Nephron (organoid): ENCODE results near the gene ADARB2.
A peak's percentile ranks its signal among the peaks of the same experiment; 100 is the strongest.

Experiments used
- H3K27ac Mint-ChIP-seq, 3 experiments: 2 replicates each; pipeline ENCODE4 v1.8.0; 2020; ENCODE audit warnings: mixed read lengths in 3 of 3, mild to moderate bottlenecking in 2 of 3, moderate library complexity in 1 of 3
- H3K27me3 Mint-ChIP-seq: 2 replicates; pipeline ENCODE4 v1.8.0; 2021; ENCODE audit warnings: low read depth, mild to moderate bottlenecking, moderate library complexity, mixed read lengths
- H3K36me3 Mint-ChIP-seq: 2 replicates; pipeline ENCODE4 v1.8.0; 2020; ENCODE audit warnings: low read depth, mixed read lengths
- H3K4me1 Mint-ChIP-seq: 2 replicates; pipeline ENCODE4 v1.8.0; 2020; ENCODE audit warnings: mixed read lengths
- H3K4me3 Mint-ChIP-seq, 3 experiments: 2 replicates each; pipeline ENCODE4 v1.8.0; 2020; ENCODE audit warnings: mild to moderate bottlenecking in 3 of 3, mixed read lengths in 3 of 3, moderate library complexity in 2 of 3
- H3K9me3 Mint-ChIP-seq: 2 replicates; pipeline ENCODE4 v1.8.0; 2020; ENCODE audit warnings: mixed read lengths
- TF ChIP-seq, protein P1 (sequence below), 3 experiments: fragments of 200-600 bp; sonication (generic); IDR thresholded peaks; one replicate each; pipeline ENCODE4 v1.5.0; 2021; ENCODE audit warnings: antibody characterized with exemption in 3 of 3; ENCODE audit not compliant: unreplicated experiment in 3 of 3

ADARB2 gene

DNA sequence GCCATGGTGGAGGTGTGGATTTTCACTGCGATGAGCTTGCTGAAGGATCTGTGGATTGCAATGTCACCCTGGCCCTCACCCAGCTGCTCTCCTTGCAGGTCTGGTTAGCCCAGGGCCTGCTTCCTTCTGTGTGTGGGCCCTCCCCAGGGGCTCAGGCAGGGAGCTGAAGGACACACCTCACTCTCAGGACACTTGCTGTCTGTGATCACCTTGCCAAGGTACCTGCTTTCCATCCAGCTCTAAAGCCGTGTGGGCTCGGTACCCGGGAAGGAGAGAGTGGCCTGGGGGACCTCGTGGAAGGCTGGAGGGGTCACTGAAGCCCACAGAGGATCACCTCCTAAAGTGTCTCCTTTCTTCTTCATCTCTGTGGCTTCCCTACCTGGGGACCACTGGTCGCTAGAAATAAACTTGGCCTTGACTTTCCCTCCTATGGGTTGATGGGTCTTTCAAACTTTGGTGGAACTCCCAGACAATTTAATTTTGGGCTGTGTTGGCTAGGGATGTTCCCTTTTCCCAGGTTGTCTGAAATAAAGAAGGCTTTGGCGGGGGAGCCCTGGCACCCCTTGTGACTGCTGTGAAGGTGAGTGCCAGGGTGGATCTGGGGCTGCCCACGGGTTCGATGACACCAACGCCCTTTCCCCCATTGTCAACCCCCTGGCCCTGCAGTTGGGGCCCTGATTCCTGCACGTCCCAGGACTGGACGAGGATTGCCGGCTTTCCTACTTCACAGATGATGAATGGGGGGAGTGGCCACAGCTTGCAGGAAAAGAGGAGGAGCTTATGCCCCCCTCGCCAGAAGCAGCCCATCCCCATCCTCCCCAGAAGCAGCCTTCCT is 331.0 kb downstream of the ADARB2 start:
- no peak overlapping the region for H3K4me3 Mint-ChIP-seq
- no peaks in the 10 kb centered on the region for H3K36me3 Mint-ChIP-seq
- H3K9me3 Mint-ChIP-seq = peaks cover 4% of the 10 kb centered on the region
- TF ChIP-seq, protein P1, sequence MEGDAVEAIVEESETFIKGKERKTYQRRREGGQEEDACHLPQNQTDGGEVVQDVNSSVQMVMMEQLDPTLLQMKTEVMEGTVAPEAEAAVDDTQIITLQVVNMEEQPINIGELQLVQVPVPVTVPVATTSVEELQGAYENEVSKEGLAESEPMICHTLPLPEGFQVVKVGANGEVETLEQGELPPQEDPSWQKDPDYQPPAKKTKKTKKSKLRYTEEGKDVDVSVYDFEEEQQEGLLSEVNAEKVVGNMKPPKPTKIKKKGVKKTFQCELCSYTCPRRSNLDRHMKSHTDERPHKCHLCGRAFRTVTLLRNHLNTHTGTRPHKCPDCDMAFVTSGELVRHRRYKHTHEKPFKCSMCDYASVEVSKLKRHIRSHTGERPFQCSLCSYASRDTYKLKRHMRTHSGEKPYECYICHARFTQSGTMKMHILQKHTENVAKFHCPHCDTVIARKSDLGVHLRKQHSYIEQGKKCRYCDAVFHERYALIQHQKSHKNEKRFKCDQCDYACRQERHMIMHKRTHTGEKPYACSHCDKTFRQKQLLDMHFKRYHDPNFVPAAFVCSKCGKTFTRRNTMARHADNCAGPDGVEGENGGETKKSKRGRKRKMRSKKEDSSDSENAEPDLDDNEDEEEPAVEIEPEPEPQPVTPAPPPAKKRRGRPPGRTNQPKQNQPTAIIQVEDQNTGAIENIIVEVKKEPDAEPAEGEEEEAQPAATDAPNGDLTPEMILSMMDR (IDR thresholded peaks at IDR 0.05; ENCODE audit: unreplicated experiment in 3 of 3) = no peak
- H3K4me1 Mint-ChIP-seq = no peaks in the 10 kb centered on the region
- H3K27ac Mint-ChIP-seq = no peak overlapping the region
- peaks cover 5% of the 10 kb centered on the region for H3K27me3 Mint-ChIP-seq

DNA sequence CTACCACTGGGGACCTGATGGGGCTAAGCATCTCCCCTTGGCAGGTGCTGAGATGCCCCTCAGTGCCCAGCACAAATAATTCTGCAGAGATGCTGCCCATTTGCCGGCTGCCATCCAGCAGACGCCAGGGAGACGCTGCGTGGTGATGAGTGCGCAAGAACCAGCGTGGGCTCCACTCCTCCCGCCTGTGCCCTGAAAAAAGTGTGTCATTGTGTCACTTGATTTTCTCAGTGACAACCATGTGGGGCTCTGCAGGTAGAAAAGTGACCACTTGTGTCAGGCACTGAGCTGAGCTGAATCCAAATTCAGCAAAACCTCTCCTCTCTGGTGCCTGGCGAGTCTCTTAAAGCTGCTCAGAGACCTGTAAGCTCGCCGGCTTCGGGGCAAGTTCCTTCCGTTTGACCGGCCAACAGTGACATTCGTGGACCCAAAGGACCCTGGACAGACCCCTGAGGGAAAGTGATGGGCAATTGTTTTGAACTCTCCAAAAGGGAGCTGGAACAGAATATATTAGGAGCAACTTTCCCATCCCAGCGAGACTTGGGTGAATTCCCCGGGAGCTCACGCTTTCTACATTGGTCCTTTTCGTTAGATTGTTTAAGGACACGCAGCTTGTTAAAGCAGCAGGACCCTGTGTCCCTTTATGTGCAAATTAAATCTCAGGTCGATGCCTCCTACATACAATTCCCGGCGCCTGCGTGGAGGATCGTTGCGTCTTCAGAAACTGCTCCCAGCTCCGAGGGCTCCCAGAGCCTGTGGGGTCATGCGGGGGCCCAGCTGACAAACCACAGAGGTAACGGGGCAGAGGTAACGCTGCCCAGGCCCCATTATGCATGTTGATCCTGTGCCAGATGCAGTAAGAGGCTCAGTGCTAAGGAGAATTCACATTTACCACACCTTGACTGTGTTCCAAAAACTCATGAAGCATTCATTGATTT is 332.7 kb downstream of the ADARB2 start:
- peaks cover 4% of the 10 kb centered on the region for H3K9me3 Mint-ChIP-seq
- H3K4me3 Mint-ChIP-seq = no peak overlapping the region
- H3K36me3 Mint-ChIP-seq = no peaks in the 10 kb centered on the region
- TF ChIP-seq, protein P1 (IDR thresholded peaks at IDR 0.05; ENCODE audit: unreplicated experiment in 3 of 3) = no peak
- H3K27ac Mint-ChIP-seq = no peak overlapping the region
- H3K4me1 Mint-ChIP-seq = peaks cover 10% of the 10 kb centered on the region
- peaks cover 8% of the 10 kb centered on the region for H3K27me3 Mint-ChIP-seq

DNA sequence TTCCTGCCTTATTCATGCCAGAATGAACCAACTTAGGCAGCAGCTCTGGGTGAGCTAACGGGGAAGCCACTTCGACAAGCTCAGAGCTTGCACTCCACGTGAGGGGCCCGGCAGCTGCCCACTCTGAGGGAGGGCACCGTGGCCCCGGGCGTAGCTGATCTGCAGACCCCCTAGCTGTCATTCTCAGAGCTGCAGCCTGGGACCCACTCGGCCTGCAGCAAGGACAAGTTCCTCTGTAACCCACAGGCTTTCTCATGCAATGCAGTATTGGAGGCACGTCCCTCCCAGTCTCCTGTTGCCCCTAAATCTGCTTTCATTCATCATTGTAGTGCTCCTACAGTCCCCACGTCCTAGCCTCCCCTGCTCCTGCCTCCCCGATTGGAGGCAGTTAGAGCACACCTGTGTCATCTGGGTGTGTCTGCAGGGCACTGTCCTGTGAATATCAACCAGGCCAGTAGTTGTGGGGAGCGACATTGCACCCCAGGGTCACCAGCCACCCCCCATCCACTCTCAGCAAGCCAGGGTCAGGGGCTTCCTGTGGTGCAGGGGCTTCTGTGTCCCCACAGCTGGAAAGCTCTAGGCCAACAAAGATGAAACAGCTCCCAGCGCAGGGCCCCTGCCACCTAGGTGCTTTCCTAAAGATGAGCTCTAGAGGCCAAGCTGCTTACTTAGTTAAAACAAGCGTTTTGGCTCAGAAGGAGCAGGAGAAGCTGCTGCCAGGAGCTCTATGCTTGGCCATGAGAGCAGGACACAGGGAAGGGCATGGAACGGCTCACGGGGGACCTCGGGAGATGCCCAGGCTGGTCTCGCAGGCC is 333.6 kb downstream of the ADARB2 start:
- TF ChIP-seq, protein P1 (IDR thresholded peaks at IDR 0.05; ENCODE audit: unreplicated experiment in 3 of 3) = peak in 1 of 3 experiments; percentile 27
- Mint-ChIP-seq H3K4me3 (no peak overlapping the region), H3K27ac (no peak overlapping the region), H3K36me3 (no peaks in the 10 kb centered on the region), H3K27me3 (peaks cover 8% of the 10 kb centered on the region), H3K9me3 (peaks cover 4% of the 10 kb centered on the region), H3K4me1 (peaks cover 11% of the 10 kb centered on the region)

- Mint-ChIP-seq H3K4me3 (no peak overlapping the region), H3K9me3 (peaks cover 4% of the 10 kb centered on the region), H3K36me3 (no peaks in the 10 kb centered on the region), H3K27me3 (peaks cover 8% of the 10 kb centered on the region), H3K4me1 (peaks cover 11% of the 10 kb centered on the region), H3K27ac (no peak overlapping the region)
- TF ChIP-seq, protein P1 (IDR thresholded peaks at IDR 0.05; ENCODE audit: unreplicated experiment in 3 of 3) = no peak
Measured at GRCh38 chr10:1402816-1403507, 334.4 kb downstream of the ADARB2 start.
